AG10803 (cell line): ENCODE data around the gene TMEM132C.

Source experiments
- DNase-seq: peaks from one replicate; pipeline ENCODE4 v3.0.0; 2010; ENCODE audit warnings: low read depth
- H3K4me3 ChIP-seq: 2 replicates; pipeline ENCODE4 v1.5.1; 2011; ENCODE audit warnings: mild to moderate bottlenecking, low read length, control low read depth
- CTCF ChIP-seq: conservative IDR thresholded peaks from 2 replicates; pipeline ENCODE4 v1.5.1; 2011; ENCODE audit warnings: mild to moderate bottlenecking, low read length, control low read depth, inconsistent platforms

TMEM132C gene

GRCh38 chr12:128507470-128507869 lies 240.5 kb downstream of the TMEM132C start:
- H3K4me3 ChIP-seq, result no peak overlapping the region
- no peak for DNase-seq
- TF ChIP-seq CTCF, result no peak

DNA sequence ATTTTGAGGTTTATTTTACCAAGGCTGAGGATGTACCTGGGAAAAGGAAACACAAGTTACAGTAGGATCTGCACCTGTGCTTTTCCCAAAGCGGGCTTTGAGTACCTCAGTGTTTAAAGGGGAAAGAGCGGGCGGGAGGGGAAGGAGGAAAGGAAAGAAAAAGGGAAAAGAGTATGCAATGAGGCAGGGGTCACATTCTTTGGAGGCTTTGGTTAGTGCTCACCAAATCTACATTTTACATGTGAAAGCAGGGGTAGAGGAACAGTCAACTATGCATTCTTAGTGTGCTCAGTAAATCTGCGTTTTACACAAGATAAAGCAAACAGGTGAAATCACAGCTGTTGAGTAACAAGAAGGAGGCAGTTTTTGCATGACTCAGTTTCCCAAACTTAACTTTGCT lies 242.2 kb downstream of the TMEM132C start:
- no peak for DNase-seq
- no peak for TF ChIP-seq CTCF
- H3K4me3 ChIP-seq, result no peak overlapping the region

GRCh38 chr12:128510511-128510910 lies 243.5 kb downstream of the TMEM132C start:
- TF ChIP-seq CTCF, result no peak
- DNase-seq, result no peak
- no peak overlapping the region for H3K4me3 ChIP-seq

DNA sequence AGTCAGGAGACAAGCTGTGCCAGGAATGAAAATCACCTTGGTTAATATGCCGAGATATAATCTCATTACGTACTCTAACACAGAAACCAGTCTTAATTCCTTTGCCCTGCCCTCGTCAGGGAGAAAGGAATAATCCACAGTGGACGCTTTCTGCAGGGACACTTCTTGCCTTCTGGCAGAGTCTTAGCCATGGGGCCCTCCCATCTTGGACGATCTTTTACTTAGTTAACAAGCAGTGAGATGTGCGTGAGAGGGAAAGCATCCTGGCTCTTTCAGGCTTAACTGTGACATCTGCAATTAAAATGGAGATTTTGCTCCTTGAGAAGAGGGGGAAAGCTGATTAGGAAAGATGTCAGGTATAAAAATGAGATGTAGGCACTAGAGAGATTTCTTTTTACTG lies 246.4 kb downstream of the TMEM132C start:
- no peak for DNase-seq
- no peak overlapping the region for H3K4me3 ChIP-seq
- no peak for TF ChIP-seq CTCF

DNA sequence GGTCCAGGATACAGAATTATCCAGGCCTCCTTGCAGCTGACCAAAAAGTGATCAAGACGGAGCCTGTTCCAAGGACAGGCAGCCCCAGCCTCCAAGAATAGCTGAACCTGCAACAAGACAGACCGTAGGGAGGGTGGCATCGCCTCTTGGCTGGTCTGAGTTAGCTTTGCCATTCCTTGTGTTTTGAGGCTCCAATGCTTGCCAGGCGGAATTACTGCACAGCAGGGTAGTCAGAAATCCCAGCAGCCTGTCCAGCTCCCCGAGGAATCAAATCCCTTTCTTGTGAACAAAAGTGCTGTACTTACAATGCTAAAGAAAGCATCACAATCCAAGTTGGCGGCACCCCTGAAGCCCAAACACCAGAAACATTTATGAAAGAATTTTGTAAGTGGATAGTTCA lies 246.9 kb downstream of the TMEM132C start:
- DNase-seq, result no peak
- H3K4me3 ChIP-seq, result no peak overlapping the region
- no peak for TF ChIP-seq CTCF

- DNase-seq, result no peak
- TF ChIP-seq CTCF, result no peak
- no peak overlapping the region for H3K4me3 ChIP-seq
These were observed 251.7 kb downstream of the TMEM132C start for GRCh38 chr12:128518644-128519043.

- H3K4me3 ChIP-seq, result no peak overlapping the region
- DNase-seq, result no peak
- TF ChIP-seq CTCF, result no peak
These were observed 252.5 kb downstream of the TMEM132C start for GRCh38 chr12:128519426-128519825.
